NCI-H774 (cell line): Measurements from ENCODE around the gene ELOVL6.
A peak's percentile ranks its signal among the peaks of the same experiment; 100 is the strongest.
"Not testable (repeated sequence)": the region's sequence is repeated elsewhere in the genome, so short reads cannot be mapped to it uniquely, and the experiment has no call there.

Experiments
- DNase-seq: peaks from one replicate; lab custom pipeline; 2025; lab: John Stamatoyannopoulos, UW

ELOVL6 gene

GRCh38 chr4:110124711-110125110 lies 73.7 kb downstream of the ELOVL6 start:
- DNase-seq: no peak

- DNase-seq: no peak
These were observed 76.2 kb downstream of the ELOVL6 start for GRCh38 chr4:110122201-110122600.

- DNase-seq: no peak
These were observed 77.9 kb downstream of the ELOVL6 start for GRCh38 chr4:110120506-110120905.

- DNase-seq: no peak
These were observed 78.5 kb downstream of the ELOVL6 start for GRCh38 chr4:110119880-110120279.

- no peak for DNase-seq
These were observed 79.1 kb downstream of the ELOVL6 start for GRCh38 chr4:110119337-110119736.

- no peak for DNase-seq
These were observed 86.4 kb downstream of the ELOVL6 start for GRCh38 chr4:110112056-110112455.

- no peak for DNase-seq
These were observed 89.0 kb downstream of the ELOVL6 start for GRCh38 chr4:110109455-110109854.

- DNase-seq: no peak
These were observed 89.5 kb downstream of the ELOVL6 start for GRCh38 chr4:110108960-110109359.

GRCh38 chr4:110108422-110108821 lies 90.0 kb downstream of the ELOVL6 start:
- DNase-seq: no peak

- DNase-seq: no peak
These were observed 90.5 kb downstream of the ELOVL6 start for GRCh38 chr4:110107866-110108265.

GRCh38 chr4:110106931-110107296 lies 91.5 kb downstream of the ELOVL6 start:
- DNase-seq: peak; percentile 3

GRCh38 chr4:110104661-110105060 lies 93.8 kb downstream of the ELOVL6 start:
- peak; percentile 4 for DNase-seq

- no peak for DNase-seq
These were observed 98.8 kb downstream of the ELOVL6 start for GRCh38 chr4:110099638-110100037.

- DNase-seq: no peak
These were observed 102.0 kb downstream of the ELOVL6 start for GRCh38 chr4:110096405-110096804.

- no peak for DNase-seq
These were observed 105.8 kb downstream of the ELOVL6 start for GRCh38 chr4:110092646-110093045.

- no peak for DNase-seq
These were observed 106.8 kb downstream of the ELOVL6 start for GRCh38 chr4:110091434-110092140.

- DNase-seq: no peak
These were observed 109.7 kb downstream of the ELOVL6 start for GRCh38 chr4:110088670-110089069.

- peak; percentile 34 for DNase-seq
These were observed 111.2 kb downstream of the ELOVL6 start for GRCh38 chr4:110087070-110087708.

GRCh38 chr4:110085131-110085530 lies 113.3 kb downstream of the ELOVL6 start:
- DNase-seq: no peak

GRCh38 chr4:110084154-110084553 lies 114.3 kb downstream of the ELOVL6 start:
- no peak for DNase-seq

GRCh38 chr4:110078148-110078547 lies 120.3 kb downstream of the ELOVL6 start:
- not testable (repeated sequence) for DNase-seq

GRCh38 chr4:110076828-110077227 lies 121.6 kb downstream of the ELOVL6 start:
- not testable (repeated sequence) for DNase-seq

GRCh38 chr4:110075891-110076290 lies 122.5 kb downstream of the ELOVL6 start:
- no peak for DNase-seq
